Measurements from ENCODE around the gene PAGR1.

PAGR1 gene

GRCh38 chr16:29820271-29820701, 4.3 kb downstream of the PAGR1 start, which contains the start of gene MVP:
Gene MVP, plus strand, starts transcription at chr16:29820462. Its CDS starts 10,088 bp downstream, at chr16:29830550.
- no peaks in the 10 kb centered on the region for H3K27me3 ChIP-seq (ENCODE audit: insufficient read depth, poor library complexity, severe bottlenecking)
- H3K27ac ChIP-seq (ENCODE audit: poor library complexity, severe bottlenecking) = peak within 1 kb of the TSS; percentile 93
- peak; percentile 49 for ATAC-seq (ENCODE audit: low read depth)
- peaks cover 27% of the 10 kb centered on the region for H3K4me1 ChIP-seq (ENCODE audit: insufficient read depth, poor library complexity, severe bottlenecking)
- DNase-seq (ENCODE audit: low spot score) = no peak
- peak within 1 kb of the TSS; percentile 39 for H3K4me3 ChIP-seq (ENCODE audit: severe bottlenecking)
- no peaks in the 10 kb centered on the region for H3K9me3 ChIP-seq (ENCODE audit: severe bottlenecking)
- no peak for TF ChIP-seq CTCF (IDR thresholded peaks at IDR 0.05; ENCODE audit: poor library complexity, severe bottlenecking)
- peaks cover 31% of the 10 kb centered on the region for H3K36me3 ChIP-seq (ENCODE audit: low read depth)

GRCh38 chr16:29820730-29821642, 5.0 kb downstream of the PAGR1 start:
- peaks cover 35% of the 10 kb centered on the region for H3K36me3 ChIP-seq (ENCODE audit: low read depth)
- no peak for TF ChIP-seq CTCF (IDR thresholded peaks at IDR 0.05; ENCODE audit: poor library complexity, severe bottlenecking)
- ATAC-seq (ENCODE audit: low read depth) = peak; percentile 44
- H3K27me3 ChIP-seq (ENCODE audit: insufficient read depth, poor library complexity, severe bottlenecking) = no peaks in the 10 kb centered on the region
- peaks cover 31% of the 10 kb centered on the region for H3K4me1 ChIP-seq (ENCODE audit: insufficient read depth, poor library complexity, severe bottlenecking)
- no peak for DNase-seq (ENCODE audit: low spot score)
- H3K4me3 ChIP-seq (ENCODE audit: severe bottlenecking) = peak overlapping the region; percentile 39
- peak overlapping the region; percentile 93 for H3K27ac ChIP-seq (ENCODE audit: poor library complexity, severe bottlenecking)
- H3K9me3 ChIP-seq (ENCODE audit: severe bottlenecking) = no peaks in the 10 kb centered on the region

- Histone ChIP-seq H3K27ac (ENCODE audit: poor library complexity, severe bottlenecking) (peak overlapping the region; percentile 93), H3K4me3 (ENCODE audit: severe bottlenecking) (peak overlapping the region; percentile 39), H3K9me3 (ENCODE audit: severe bottlenecking) (no peaks in the 10 kb centered on the region), H3K27me3 (ENCODE audit: insufficient read depth, poor library complexity, severe bottlenecking) (no peaks in the 10 kb centered on the region), H3K4me1 (ENCODE audit: insufficient read depth, poor library complexity, severe bottlenecking) (peaks cover 31% of the 10 kb centered on the region), H3K36me3 (ENCODE audit: low read depth) (peaks cover 35% of the 10 kb centered on the region)
- no peak for TF ChIP-seq CTCF (IDR thresholded peaks at IDR 0.05; ENCODE audit: poor library complexity, severe bottlenecking)
- no peak for DNase-seq (ENCODE audit: low spot score)
- peak; percentile 55 for ATAC-seq (ENCODE audit: low read depth)
These were observed 5.7 kb downstream of the PAGR1 start for GRCh38 chr16:29821643-29822115.

GRCh38 chr16:29824589-29825144, 8.7 kb downstream of the PAGR1 start:
- Histone ChIP-seq H3K27me3 (ENCODE audit: insufficient read depth, poor library complexity, severe bottlenecking) (no peaks in the 10 kb centered on the region), H3K4me3 (ENCODE audit: severe bottlenecking) (no peak overlapping the region), H3K4me1 (ENCODE audit: insufficient read depth, poor library complexity, severe bottlenecking) (peaks cover 26% of the 10 kb centered on the region), H3K36me3 (ENCODE audit: low read depth) (peaks cover 13% of the 10 kb centered on the region), H3K27ac (ENCODE audit: poor library complexity, severe bottlenecking) (peak overlapping the region; percentile 67), H3K9me3 (ENCODE audit: severe bottlenecking) (no peaks in the 10 kb centered on the region)
- DNase-seq (ENCODE audit: low spot score) (no peak), ATAC-seq (ENCODE audit: low read depth) (0 out of 3 replicates have a peak, but pooled peaks have one; percentile 20)
- TF ChIP-seq CTCF (IDR thresholded peaks at IDR 0.05; ENCODE audit: poor library complexity, severe bottlenecking) = no peak
